ENCODE data around the gene ST6GALNAC3.

The ST6GALNAC3 gene

DNA sequence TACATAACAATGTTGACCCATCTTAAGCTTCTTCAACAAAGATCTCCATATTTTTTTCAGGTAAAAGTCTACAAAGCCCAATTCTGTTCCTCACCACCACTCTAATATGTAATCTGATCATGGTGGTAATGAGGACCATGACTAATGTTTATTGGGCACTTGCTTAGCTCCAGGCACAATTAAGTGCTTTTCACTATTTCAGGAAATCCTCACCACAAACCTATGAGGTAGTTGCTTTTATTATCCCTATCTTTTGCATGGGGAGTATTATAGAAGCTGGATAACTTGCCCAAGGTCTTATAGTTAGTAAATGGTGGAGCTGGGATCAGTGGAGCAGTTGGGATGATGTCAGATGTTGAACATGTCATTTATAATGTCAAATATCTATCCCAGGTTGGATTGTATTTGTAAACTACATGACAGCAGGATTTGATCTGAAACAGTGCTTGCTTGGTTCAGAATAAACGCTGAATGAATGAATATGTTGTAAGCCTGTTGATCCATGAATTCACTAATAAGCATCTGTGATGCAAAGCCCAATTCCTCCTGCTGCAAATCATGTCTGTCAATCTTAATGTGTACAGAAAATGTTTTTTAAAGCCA is 509.4 kb downstream of the ST6GALNAC3 start:
- no peak for DNase-seq (ENCODE audit: low read depth)

DNA sequence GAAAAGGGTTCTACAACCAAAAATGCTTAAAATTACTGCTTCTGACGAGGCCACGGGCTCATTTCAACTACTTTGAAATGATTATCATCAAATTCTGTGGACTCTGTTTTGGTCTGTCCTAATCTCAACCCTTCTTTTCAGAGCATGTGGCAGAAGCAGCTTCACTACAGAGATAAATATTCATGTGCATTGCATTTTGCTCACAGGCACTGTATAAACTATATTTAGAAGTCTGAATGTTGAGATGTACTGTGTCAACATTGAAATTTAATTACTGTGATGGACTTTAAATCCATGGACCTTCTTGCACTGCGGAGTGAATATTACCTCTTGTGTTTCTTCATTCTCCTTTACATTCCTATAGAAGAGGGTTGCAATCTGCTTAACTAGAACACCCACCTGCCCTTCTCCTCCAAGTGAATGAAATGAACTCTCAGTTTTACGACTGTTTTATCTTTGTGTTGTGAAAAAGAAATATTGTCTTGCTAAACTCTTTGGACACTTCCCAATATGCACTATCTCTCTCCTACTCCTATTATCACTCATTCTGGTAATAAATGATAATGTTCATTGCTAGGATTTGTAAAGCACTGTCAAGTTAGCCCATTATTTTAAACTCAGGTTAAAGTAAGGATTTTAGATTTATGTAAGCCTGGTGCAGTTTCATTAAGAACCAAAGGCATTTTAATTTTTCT is 511.6 kb downstream of the ST6GALNAC3 start:
- no peak for DNase-seq (ENCODE audit: low read depth)

DNA sequence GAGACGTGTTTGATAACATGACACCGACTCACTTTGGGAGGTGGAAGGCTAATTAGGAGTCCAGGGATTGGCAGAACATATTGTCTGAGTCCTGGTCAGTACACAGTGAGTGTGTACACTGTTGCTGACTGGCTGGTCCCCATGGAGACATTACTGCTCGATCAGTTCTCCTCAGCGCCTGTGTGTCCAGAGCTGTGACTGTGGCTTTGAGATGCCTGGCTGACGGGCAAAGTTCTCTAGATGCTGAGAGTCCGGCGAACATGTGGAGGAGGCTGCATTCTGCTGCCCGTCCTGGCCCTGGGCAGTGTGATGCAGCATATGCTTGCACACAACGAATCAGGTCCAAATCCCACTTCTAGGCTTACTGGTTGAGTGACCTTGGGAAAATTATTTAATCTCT is 512.7 kb downstream of the ST6GALNAC3 start:
- no peak for DNase-seq (ENCODE audit: low read depth)

DNA sequence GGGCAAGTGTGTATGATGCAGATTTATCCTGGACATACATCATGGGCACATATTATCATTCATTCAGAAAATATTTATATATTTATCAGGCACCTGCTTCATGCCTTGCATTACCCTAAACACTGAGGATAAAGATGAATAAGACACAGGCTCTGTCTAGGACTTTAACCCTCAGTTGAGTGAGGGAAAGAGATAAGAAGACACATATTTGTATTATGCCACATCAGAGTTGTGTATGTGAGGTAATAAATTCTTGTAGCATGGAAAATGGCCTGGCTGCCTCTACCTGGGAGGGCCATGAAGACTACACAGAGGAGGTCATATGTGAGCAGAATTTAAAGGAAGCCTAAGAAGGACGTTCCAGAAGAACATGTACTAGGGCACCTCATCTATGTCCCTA is 516.9 kb downstream of the ST6GALNAC3 start:
- DNase-seq (ENCODE audit: low read depth) = no peak

DNA sequence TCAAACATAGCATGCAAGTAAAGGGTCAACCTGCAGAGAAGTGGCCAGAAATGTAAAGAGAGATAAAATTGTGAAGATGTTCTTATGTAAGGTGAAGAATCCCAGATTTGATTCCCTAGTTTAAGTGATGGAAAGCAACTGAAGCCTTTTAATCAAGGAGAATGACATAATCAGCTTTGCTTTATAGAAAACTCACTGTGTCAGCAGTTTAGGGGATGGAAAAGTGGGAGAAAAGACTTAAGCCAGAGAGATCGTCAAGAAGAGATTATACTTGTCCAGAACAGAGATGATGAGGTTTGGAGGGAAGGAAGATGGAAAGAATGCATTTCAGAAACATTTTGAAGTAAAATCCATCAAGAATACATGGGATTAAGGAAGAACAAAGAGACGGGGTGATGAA is 517.4 kb downstream of the ST6GALNAC3 start:
- no peak for DNase-seq (ENCODE audit: low read depth)

DNA sequence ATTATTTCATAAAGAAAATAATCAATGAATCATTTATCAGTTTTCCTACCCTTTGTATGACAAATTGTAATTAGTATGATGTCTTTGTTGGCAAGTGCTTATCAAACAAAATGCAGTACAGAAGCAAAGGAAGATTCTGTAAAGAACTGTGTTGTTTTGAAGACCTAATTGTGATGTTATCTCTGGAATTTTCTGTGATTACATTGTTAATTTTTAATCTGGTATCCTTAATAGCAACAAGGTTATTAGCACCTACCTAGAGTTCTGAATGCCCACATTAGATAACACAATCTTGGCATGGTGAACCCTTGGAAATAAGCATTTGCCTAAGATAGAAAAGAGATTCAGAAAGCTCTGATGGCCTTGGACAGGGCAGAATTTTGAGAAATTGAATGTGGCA is 518.6 kb downstream of the ST6GALNAC3 start:
- DNase-seq (ENCODE audit: low read depth) = no peak

DNA sequence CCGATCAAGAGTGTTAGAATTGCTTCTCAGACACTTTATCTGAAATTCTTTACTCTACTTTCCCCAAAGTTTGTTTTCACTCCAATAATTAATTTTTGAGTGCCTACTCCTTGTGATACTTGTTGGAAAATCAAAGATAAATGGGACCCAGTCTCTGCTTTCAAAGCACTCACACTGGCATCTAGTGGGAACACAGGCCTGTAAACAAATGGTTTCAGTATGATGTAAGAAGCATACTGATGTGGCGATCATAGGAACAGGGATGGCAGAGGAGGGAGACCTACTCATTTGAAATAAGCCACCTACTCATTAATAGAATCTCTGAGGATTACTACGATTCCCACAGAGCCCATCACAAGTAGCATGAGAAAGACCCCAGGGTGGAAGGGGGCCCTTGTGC is 519.1 kb downstream of the ST6GALNAC3 start:
- no peak for DNase-seq (ENCODE audit: low read depth)

DNA sequence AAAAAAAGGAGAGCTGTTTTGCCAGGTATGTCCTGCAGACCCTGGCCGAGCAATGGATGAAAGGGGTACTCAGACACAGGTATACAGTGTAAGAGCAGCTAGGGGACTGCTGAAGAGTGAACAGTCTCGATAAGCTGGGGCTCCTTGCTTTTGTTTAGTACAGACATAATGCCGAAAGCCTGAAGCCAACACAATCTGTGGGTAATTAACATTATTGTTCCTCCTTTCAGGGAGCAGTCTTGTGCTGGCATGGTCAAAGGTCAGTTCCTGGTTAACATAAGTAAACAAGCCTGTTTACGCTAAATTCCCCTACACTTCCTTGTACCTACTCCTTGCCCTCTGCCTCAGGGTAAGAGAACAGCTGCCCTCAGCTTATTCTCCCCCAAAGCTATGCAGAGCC is 520.5 kb downstream of the ST6GALNAC3 start:
- no peak for DNase-seq (ENCODE audit: low read depth)

DNA sequence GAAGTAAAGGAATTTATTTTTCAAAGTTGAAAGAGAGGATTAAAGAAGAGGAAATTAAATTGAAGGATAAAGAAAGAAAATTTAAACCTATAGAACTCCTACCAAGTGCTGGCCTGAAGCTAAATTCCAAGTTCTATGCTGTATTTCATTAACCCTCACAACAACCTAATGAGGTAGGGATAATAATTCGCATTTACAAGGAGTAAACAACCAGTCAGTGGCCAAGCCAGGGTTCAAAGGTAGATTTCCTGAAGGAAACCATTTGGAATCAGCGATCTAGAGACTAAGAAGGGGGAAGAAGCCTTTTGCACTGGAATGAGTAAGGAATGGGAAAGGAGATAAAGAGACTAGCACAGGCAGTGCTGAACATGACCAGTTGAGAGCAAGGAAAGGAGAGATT is 526.9 kb downstream of the ST6GALNAC3 start:
- no peak for DNase-seq (ENCODE audit: low read depth)

DNA sequence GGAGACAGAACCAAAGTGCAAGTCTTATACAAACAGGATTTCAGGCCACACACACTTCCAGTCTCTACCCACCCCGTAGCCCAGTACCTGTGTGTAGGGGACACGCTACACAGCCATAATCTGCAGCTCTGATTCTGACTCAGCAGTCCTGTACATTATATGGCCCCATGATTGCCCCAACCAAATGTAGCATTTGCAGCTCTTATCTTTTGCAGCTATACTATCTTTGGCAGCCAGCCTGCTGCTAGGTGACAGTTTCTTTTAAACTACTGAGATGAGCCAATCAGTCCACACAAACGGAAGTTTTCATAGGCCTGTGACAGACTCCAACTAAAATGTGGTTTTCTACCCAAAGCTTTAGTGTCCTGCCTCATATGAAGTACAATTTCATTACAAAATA is 533.2 kb downstream of the ST6GALNAC3 start:
- no peak for DNase-seq (ENCODE audit: low read depth)

DNA sequence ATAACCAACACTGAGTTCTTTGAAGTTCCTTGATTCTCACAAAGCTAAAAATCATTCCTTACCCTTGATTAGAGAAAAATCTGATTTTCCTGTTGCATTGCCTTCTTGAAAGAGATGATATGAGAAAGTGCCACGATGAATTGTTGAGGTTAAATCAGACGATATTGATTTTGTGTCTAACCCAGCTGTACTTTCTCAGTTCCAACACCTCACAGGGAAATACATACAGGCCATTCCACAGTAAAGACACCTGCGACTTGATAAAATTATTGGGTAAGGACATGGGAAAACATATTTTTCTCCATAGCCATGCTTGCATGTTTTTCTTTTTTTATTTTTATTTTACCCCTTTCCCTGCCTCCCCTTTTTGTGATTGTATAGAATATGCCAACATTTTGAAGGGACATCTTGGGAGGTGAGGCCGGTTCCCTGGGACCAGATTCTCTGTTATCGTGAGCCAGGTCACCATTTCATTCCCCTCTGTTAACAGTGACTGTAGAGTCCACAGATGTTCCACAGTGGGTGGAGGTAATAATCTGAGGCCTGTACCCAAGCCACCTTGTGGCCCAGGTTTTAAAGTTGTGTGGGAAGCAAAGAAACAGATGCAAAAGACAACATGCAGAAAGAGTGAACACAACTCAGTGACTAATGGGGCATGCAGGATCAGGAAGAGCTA is 537.4 kb downstream of the ST6GALNAC3 start:
- no peak for DNase-seq (ENCODE audit: low read depth)

DNA sequence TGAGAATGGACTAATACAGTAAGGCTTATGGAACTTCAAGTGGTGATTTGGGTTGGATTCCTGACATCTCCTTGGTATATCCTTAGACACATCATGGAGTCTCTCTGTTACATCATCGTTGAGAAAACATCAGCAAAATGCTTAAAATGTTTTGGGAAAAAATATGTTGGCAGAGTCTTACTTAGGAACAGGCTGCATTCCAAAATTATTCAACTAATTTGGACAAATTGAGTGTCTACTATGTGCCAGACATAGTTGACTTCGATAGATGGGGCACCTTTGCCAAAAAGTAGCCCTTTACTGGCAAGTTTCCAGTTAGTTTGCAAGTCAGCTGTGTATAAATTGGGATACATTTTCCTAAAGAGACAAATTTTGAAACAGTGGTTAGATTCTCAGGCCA is 539.3 kb downstream of the ST6GALNAC3 start:
- DNase-seq (ENCODE audit: low read depth) = no peak

DNA sequence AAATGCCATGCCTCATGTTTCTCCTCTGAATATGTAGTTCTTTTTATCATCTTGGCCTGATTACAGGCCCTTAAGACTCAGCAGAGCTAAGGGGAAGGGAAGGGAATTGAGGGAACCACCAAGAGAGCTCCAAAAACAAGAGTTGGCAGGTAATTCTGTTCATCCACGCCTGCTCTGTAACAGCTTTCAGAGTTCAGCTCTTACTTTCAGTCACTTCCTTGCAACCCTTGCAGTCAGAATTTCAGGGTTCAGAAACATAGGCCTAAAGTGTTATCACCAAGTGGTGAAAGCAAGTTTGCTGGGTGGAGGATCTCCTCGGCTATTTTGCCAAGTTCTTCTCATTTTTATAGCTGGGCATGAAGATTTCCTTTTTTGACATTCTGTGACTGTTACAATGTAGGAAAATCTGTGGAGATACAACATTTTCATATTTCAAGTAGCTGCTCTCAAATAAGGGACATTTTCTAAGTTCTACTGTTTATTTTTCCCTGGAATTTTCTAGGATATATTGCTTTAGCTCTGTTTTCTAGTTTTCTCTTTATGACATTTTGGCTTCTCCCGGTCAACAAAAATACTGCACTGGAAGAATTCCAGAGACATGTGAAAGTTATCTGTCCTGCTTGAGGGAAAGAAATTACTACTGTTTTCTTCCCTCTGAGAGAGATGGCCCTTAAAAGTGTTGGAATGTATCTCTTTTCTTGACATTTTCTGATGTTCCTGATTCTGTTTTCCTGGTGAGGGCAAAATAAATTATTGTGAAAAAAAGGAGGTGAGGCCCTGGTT is 540.9 kb downstream of the ST6GALNAC3 start:
- DNase-seq (ENCODE audit: low read depth) = no peak

DNA sequence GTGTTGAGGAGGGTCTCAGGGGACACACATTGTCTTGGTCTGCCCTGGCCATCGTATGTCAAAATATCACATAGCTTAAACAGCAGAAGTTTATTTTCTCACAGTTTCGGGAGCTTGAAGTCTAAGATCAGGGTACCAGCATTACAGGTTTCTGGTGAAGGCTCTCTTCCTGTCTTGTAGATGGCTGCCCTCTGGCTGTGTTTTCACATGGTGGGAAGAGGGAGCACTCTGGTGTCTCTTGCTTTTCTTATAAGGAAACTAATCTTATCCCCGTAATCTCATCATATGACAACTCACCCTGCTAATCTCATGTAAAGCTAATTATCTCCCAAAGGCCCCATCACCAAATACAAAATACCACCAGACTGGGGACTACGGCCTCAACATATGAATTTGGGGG is 545.8 kb downstream of the ST6GALNAC3 start:
- no peak for DNase-seq (ENCODE audit: low read depth)

DNA sequence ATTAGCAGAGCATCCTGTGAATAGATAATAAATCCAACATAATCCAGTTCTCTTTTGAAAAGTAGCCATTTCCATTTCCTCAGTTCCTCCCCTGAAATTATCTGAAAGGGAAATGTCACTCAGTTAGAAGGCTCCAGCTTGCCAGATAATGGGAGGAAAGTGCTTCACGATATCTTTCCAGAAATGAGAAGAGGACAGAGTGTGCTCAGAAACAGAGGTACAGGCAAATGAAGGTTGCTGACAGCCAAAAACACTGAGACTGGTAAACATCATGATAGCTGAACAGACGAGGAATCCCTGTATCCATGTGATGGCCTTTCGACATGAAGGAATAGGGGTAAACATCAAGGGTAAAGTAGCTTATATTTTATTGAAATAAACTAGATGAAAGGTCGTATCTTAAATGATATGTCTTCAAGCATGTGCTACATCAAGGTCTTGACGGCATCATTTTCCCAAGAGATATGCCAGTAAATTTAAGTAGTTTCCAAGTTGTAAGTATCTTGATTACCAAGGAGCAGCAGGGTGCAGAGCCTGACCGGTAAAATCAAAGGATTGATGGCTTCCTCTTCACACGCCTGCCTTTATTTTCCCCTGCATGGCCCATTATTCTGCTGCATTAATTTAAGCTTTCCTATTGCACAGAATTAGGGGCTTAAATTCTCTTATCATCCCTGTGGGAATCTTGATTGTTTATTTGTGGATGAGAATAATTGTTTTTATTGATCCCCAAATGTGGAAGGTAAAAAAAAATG is 548.4 kb downstream of the ST6GALNAC3 start:
- DNase-seq (ENCODE audit: low read depth) = no peak

DNA sequence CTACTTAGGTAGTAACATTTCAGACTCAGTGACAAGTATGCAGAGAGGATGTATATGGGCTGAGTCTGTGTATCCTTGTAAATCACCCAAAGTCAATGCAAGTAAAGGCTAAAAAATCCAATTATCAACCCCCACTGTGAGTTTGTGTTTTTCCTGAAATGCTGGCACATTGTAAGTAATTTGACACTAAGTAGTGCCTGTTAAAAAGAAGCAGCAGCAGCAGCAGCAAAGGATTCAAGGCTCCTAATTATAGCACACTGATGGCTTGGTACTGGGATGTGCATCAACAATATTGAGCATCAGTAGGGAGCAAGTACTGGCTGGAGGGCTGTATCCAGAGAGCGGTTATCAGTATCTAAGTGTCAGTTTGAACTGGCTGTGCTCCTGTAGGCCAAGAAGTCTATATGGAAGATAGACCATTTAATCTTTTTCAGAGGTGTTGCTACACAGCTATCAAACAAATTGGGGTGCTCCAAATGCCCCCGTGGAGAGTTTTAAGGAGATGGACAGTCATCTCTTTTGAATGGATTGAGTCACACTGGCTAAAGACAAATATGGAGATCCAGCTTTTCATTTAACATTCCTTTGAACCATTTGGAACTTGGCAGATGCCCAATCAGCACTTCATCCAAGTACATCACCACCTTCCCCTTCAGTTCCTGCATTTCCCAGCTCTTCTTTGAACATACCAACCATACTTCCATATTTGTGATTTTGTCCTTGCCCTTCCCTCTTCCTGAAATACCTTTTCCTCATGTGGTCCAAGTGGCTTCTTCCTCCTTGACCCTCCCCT is 551.5 kb downstream of the ST6GALNAC3 start:
- no peak for DNase-seq (ENCODE audit: low read depth)

DNA sequence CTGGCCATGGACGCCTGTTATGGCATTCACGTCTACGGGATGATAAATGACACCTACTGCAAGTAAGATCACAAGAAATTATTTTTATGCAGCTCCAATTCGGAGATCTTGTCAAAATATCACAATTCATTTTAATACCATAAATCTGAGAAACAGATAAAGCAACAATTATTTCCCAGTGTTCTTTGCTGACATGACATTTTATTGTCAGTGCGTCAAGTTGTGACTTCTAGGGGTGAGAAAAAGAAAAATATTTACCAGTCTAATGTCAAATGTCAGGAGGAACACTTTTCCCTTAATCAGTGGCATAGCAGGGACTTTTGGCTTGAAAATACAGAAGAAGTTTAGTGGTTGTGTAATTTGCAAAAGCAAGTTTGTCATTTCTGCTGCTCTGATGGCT is 553.0 kb downstream of the ST6GALNAC3 start:
- DNase-seq (ENCODE audit: low read depth) = no peak

DNA sequence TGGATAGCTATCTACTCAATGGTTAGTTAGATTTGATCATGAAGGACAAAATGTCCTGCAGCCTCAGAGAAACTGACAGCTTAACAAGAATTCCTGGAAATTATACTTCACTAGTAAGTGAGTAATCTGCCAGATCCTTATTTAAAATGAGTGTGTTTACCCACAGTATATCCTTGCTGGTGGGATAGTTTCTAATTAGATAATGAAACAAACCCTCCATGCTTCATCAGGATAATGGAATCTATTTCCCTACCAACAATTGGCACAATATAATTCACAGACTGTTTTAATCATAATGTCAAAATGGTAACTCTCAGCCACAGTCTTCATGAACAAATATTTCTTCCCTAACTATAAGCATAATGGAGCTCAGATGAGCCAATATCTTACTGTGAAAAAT is 553.4 kb downstream of the ST6GALNAC3 start:
- no peak for DNase-seq (ENCODE audit: low read depth)

DNA sequence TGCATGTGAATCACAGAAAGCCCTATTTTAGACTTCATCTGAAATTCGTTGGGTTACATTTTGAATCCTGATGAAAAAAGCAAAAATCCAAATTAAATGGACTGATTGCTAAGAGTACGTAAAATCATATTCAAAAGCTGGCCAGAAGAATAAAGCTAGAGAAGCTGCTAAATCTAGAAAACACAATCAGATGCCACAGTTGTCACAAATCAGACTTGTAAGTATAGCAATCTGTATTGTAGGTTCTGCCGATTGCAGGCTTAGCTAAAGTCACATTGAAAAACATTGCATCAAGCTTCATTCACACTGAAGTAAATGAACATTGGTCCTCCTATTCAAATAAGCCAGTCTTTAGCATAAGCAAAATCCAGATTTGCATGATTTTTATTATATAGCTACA is 557.6 kb downstream of the ST6GALNAC3 start:
- no peak for DNase-seq (ENCODE audit: low read depth)

DNA sequence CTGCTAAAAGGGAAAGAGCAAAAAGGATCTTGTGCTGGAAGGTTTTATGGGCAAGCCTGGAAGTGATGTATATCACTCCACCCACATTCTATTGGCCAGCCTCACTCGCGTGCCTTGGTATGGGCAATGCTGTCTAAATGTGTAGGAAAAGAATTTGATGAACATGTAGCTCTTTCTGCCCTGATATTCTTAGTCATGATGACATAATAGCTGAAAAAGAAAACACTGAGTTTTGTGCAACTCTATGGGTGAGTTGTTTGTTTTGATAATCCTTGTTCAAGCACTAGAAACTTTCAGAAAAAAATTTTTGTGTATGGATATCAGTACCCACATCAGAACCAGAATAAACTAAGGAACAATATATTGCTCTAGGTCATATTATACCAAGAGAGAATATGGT is 561.2 kb downstream of the ST6GALNAC3 start:
- DNase-seq (ENCODE audit: low read depth) = peak; percentile 26

DNA sequence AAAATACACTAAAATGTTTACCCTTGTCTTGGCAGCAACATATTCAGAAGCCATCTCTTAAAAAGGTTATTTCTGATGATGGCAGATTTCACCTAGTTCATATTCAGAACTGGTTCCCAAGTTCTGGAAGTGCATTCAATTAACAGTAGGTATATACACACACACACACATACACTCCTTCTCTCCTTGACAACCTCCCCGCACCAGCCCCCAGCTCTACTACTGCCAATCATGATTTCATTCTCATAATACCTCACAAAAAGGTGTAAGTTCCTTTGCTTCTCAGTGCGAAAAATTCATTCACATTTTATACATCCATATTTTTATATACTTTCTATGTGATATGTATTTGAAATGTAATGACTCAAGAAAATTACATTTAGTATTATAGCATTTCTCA is 564.6 kb downstream of the ST6GALNAC3 start:
- no peak for DNase-seq (ENCODE audit: low read depth)

Data from ELR (cell line).